HG02642 (cell line): ENCODE results near the gene FBXW5.
A peak's percentile ranks its signal among the peaks of the same experiment; 100 is the strongest.

Source experiments
- ATAC-seq: cut with Tn5 transposase; IDR thresholded peaks from one replicate; pipeline ENCODE4 v1.9.1; 2021; ENCODE audit warnings: mild to moderate bottlenecking; ENCODE audit not compliant: unreplicated experiment, poor library complexity

The FBXW5 gene

GRCh38 chr9:136950656-136951276, 6.2 kb upstream of the FBXW5 start:
- no peak for ATAC-seq

DNA sequence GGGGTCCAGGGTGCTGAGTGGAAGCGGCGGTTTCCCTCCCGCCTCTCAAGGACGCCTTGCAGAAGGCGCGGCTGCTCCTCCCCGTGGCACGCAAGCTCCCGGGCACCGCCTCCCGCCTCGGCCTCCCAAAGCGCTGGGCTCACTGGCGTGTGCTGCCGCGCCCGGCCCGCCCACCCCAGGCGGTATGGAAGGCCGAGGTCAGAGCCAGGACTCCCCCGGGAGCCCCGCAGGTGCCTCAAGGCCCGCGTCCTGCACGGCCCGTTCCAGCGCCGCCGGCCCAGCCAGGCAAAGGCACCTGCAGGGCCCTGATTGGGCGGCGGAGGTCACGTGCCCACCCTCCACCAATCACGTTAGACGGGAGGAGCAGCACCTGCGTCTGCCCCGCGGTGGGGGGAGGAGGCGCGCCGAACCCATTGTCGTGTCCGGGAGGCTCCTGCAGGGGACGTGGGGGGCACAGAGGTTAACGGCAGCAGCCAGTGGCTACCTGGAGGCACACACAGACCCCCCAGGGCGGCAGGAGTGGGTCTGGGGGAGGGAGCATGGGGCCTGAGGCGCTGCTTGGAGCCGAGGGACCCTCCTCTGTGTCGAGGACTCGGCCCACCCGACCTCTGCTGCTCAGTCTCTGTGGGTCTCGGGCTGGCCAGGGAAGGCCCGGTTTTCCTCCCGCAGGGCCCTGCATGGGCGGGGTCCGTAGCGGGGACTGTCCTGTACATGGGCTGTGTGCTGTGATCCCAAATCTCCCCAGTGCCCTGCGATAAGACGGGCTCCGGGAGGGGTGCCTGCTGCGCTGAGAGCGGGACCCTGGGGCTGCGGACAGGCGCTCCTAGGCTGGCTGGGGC, 5.5 kb upstream of the FBXW5 start:
- peak; percentile 84 for ATAC-seq

DNA sequence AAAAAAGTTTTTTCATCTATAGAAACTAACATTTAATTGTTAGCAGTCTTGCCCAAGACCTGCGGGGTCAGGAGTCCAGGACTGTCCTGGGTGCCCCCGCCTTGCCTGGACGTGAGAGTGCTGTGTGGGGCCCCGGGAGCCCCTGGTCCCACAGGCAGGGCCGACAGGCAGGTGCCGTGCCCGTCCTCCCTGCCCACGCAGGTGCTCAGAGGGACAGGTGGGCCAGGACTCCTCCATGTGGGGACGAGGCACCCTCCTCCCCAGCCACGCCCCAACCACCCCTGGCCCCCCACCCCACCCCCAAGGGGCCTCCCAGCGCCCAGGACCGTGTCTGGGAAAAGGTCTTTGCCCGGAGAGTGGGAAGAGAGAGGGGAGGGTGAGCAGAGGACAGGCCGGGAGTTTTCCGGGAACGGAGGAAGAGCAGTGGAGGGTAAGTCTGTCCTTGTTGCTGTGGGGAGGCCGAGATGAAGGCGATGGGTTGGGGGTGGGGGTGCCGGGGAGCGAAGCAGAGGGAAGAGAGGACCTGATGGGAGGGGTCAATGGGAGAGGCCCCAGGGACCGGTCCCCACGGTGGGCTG, 4.8 kb upstream of the FBXW5 start:
- ATAC-seq, result no peak

GRCh38 chr9:136947955-136948510, 3.5 kb upstream of the FBXW5 start:
- no peak for ATAC-seq

DNA sequence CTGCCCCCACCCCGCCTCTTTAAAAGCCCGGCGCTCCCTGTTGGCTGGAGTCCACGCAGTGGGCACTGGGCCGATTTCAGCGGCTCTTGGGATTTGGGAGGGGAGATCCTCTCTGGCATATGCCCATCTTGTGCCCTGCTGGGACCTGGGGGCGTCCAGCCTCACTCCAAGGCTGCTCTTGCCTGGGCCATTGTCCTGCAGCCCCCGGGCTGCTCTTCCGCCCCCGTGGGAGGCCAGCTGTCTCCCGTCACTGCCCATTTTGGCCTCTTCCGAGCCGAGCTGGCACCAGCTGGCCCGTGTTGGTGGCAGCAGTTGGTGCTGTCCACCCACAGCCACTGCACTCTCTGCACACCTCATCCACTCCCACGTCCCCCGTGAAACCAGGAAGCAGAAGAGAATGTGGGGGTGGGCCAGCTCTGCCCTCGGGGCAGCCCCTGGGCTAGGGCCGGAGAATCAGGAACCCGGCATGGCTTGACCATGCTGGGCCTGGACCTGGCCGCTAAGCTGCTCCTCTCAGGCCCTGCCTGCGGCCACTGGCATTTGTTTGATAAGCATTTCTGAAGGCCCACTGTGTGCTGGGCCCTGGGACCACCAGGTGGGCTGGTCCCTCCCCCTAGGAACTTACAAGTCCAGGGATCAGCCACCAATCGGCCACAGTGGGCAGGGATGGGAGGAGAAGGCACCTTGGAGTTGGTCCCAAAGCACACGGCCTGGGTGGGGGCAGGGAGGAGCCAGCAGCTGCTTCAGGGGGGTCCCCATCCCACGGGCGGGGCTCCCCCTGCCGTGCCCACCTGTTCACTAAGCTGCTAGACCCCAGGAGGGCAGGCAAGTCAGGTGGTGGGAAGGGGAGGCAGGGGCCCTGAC, 2.7 kb upstream of the FBXW5 start:
- no peak for ATAC-seq

- no peak for ATAC-seq
Observed at GRCh38 chr9:136946228-136947027, 1.9 kb upstream of the FBXW5 start.

DNA sequence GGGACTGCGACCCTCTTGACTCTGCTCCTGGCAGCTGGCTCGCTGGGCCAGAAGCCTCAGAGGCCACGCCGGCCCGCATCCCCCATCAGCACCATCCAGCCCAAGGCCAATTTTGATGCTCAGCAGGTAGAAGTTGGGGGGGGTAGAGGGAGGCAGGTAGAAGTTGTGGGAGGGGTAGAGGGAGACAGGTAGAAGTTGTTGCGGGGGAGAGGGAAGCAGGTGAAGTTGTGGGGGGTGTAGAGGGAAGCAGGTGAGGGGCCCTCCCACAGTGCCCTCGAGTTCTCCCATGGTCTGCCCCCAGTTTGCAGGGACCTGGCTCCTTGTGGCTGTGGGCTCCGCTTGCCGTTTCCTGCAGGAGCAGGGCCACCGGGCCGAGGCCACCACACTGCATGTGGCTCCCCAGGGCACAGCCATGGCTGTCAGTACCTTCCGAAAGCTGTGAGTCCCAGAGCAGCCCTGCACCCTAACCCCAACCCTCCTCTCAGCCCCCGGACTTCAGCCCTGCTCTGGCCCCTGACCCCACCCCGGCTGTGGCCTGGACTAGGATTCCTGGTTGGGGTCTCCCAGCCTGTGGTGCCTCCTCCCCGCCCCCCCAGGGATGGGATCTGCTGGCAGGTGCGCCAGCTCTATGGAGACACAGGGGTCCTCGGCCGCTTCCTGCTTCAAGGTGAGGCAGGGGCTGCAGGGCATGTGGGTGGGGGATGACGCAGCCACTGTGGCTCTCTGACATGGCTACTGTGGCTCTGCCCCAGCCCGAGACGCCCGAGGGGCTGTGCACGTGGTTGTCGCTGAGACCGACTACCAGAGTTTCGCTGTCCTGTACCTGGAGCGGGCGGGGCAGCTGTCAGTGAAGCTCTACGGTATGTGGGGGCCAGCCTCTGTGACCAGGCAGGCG, 1.0 kb upstream of the FBXW5 start:
- no peak for ATAC-seq

GRCh38 chr9:136944212-136944518, 373 bp downstream of the FBXW5 start:
- ATAC-seq, result peak; percentile 44

- peak; percentile 2 for ATAC-seq
Observed at GRCh38 chr9:136943291-136944211, 987 bp downstream of the FBXW5 start.

GRCh38 chr9:136942881-136943230, 1.7 kb downstream of the FBXW5 start:
- ATAC-seq, result no peak

- ATAC-seq, result no peak
Observed at GRCh38 chr9:136942112-136942880, 2.2 kb downstream of the FBXW5 start.

GRCh38 chr9:136941231-136942111, 3.1 kb downstream of the FBXW5 start:
- ATAC-seq, result no peak

GRCh38 chr9:136940526-136941230, 3.9 kb downstream of the FBXW5 start:
- no peak for ATAC-seq

DNA sequence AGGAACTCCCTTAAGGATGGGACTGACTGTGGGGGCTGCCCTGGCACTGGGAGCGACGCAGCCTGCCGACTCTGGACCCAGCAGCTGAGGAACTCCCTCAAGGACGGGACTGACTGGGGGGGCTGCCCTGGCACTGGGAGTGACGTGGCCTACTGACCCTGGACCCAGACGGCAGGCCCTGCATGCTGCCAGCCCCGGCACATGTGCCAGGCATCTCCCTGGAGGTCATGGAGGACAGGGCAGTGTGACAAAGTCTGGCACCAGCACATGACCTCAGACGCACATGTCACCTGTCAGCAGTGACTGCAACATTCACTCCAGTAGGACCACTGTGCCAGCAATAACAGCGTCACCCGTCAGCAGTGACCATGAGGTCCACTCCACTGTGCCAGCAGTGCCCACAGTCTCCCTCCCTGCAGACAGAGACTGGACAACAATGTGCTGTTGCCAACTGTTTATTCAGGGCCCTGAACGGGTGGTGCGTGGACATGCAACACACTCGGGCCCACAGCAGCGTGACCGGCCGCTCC, 4.5 kb downstream of the FBXW5 start:
- ATAC-seq, result no peak

DNA sequence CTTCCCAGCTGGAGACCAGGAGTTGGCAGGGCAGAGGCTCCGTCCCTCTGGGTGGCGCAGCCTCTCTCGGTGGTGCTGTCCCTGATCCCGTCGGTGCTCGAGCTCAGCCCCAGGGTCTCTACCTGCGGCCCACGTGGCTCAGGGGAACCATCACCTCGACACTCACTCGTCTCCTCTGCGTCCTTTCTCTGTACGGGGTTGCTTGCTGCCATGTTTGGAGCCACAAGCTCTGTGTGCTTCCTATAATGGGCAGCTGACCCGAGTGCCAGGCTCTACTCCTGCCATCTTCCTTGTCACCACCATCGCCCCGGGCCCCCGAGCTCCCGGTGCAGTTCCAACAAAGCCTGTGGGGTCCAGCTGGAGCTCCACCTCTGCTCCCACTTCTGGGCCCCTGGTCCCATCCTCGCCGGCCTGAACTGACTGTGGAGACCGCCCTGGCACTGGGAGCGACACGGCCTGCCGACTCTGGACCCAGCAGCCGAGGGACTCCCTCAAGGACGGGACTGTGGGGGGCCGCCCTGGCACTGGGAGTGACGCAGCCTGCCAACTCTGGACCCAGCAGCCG, 5.0 kb downstream of the FBXW5 start:
- no peak for ATAC-seq
